HepG2 (cell line): ENCODE measurements around the gene MIF4GD. TPM values are rescaled to one million over a fixed set of nuclear protein-coding genes. Genes with fewer than 3 reads are reported as not detected.

Experiments used
- ATAC-seq: fragments of 200-7000 bp; cut with Tn5 transposase; 3 replicates; pipeline ENCODE4 v1.9.1; 2020; ENCODE audit warnings: mild to moderate bottlenecking, moderate library complexity
- BruUV-seq: library from RNA; stranded (reverse); fragments of 400-500 nt; replicated peaks from 2 replicates; lab custom pipeline; 2021; lab: Mats Ljungman, UMichigan
- CTCF ChIA-PET: fragments of 300-600 bp; formaldehyde crosslinking; extraction: SDS; loops from one replicate; lab custom pipeline; 2021; ENCODE audit warnings: low total read pairs, inconsistent platforms, low intra/inter-chr PET ratio; lab: Yijun Ruan, JAX
- POLR2A ChIA-PET: fragments of 350-600 bp; sonication (Branson Sonifier 250); formaldehyde crosslinking; loops from one replicate; lab custom pipeline; 2020; ENCODE audit warnings: antibody characterized with exemption, inconsistent platforms; lab: Yijun Ruan, JAX
- DNase-seq: peaks from one replicate; pipeline ENCODE4 v3.0.0-alpha.2; 2015; ENCODE audit warnings: low spot score
- FAIRE-seq: peaks from 3 replicates; lab custom pipeline; 2011; peaks lifted over from hg19 to GRCh38; lab: Jason Lieb, UNC
- H2AFZ ChIP-seq: one replicate; pipeline ENCODE4 v1.6.1; 2011; ENCODE audit warnings: low read length, inconsistent platforms
- H3K27ac ChIP-seq: fragments of 300-600 bp; 3 replicates; pipeline ENCODE4 v1.8.0; 2011; ENCODE audit warnings: mixed run types, mild to moderate bottlenecking, mixed read lengths, low read length, inconsistent platforms; ENCODE audit not compliant: insufficient read depth; ENCODE audit errors: extremely low read length
- H3K27me3 ChIP-seq, 2 experiments: fragments of 200-600 bp in 1 of 2; 2 replicates in 1 of 2; 3 replicates in 1 of 2; pipeline versions ENCODE4 v1.6.0 to v1.8.0; 2011; ENCODE audit warnings: low read length in 2 of 2, mild to moderate bottlenecking in 2 of 2, moderate library complexity in 2 of 2, inconsistent platforms in 1 of 2; ENCODE audit not compliant: insufficient read depth in 2 of 2, control insufficient read depth in 1 of 2
- H3K36me3 ChIP-seq, 2 experiments: fragments of 200-600 bp in 1 of 2; replicated peaks in 1 of 2; 2 replicates in 1 of 2; 3 replicates in 1 of 2; pipeline versions ENCODE4 v1.5.1 to v1.8.0; 2011; ENCODE audit warnings: low read length in 2 of 2, inconsistent platforms in 1 of 2; ENCODE audit not compliant: insufficient read depth in 2 of 2, control insufficient read depth in 1 of 2
- H3K4me1 ChIP-seq: 2 replicates; pipeline ENCODE4 v1.5.1; 2012; ENCODE audit warnings: low read length, inconsistent platforms; ENCODE audit not compliant: insufficient read depth
- H3K4me2 ChIP-seq: 2 replicates; pipeline ENCODE4 v1.6.0; 2011; ENCODE audit warnings: low read depth, low read length, inconsistent platforms
- H3K4me3 ChIP-seq, 3 experiments: fragments of 200-600 bp in 1 of 3; sonication (generic), shearing (Covaris generic) in 1 of 3; replicated peaks in 1 of 3; 2 replicates each; pipeline ENCODE4 v1.5.1; 2011 to 2016; ENCODE audit warnings: low read length in 3 of 3, inconsistent platforms in 2 of 3, low read depth in 2 of 3, mild to moderate bottlenecking in 2 of 3, control low read depth in 1 of 3, mixed read lengths in 1 of 3; ENCODE audit not compliant: insufficient read depth in 1 of 3
- H3K79me2 ChIP-seq: one replicate; pipeline ENCODE4 v1.6.1; 2011; ENCODE audit warnings: low read length, inconsistent platforms; ENCODE audit not compliant: insufficient read depth
- H3K9ac ChIP-seq: 2 replicates; pipeline ENCODE4 v1.6.0; 2011; ENCODE audit warnings: mild to moderate bottlenecking, low read depth, low read length, inconsistent platforms; ENCODE audit not compliant: insufficient read depth
- H3K9me3 ChIP-seq: 2 replicates; pipeline ENCODE4 v1.5.1; 2012; ENCODE audit warnings: mild to moderate bottlenecking, low read length
- H4K20me1 ChIP-seq: 2 replicates; pipeline ENCODE4 v1.6.0; 2011; ENCODE audit warnings: inconsistent platforms, mild to moderate bottlenecking, low read length, moderate library complexity; ENCODE audit not compliant: insufficient read depth
- ARID2 ChIP-seq: sonication (generic); formaldehyde crosslinking; IDR thresholded peaks from 2 replicates; pipeline ENCODE4 v1.8.1; 2022; ENCODE audit warnings: mild to moderate bottlenecking, missing genetic modification reagents, borderline replicate concordance
- CTCF ChIP-seq: sonication (generic); formaldehyde crosslinking; IDR thresholded peaks from 2 replicates; pipeline ENCODE4 v1.5.0; 2020; ENCODE audit warnings: mild to moderate bottlenecking, missing genetic modification reagents, moderate library complexity
- DZIP1 ChIP-seq: sonication (generic); formaldehyde crosslinking; IDR thresholded peaks from 2 replicates; pipeline ENCODE4 v1.5.0; 2020; ENCODE audit warnings: mild to moderate bottlenecking, missing genetic modification reagents
- STAG1 ChIP-seq: sonication (generic); formaldehyde crosslinking; IDR thresholded peaks from 2 replicates; pipeline ENCODE4 v1.4.0; 2020; ENCODE audit warnings: missing genetic modification reagents
- ZNF12 ChIP-seq: sonication (generic); formaldehyde crosslinking; IDR thresholded peaks from 2 replicates; pipeline ENCODE4 v1.5.0; 2020; ENCODE audit warnings: missing genetic modification reagents
- ZNF878 ChIP-seq: sonication (generic); formaldehyde crosslinking; IDR thresholded peaks from 2 replicates; pipeline ENCODE4 v1.8.1; 2023; ENCODE audit warnings: mild to moderate bottlenecking, missing genetic modification reagents, moderate library complexity
- WGBS: methylation state at CpG from one replicate; pipeline ENCODE4 v1.1.6; 2017; ENCODE audit warnings: low lambda C conversion rate; 5-methylcytosine and 5-hydroxymethylcytosine counted together
- in situ Hi-C: cut with HindIII; loops from 2 replicates; pipeline ENCODE4 v1.10.0; 2017; ENCODE audit warnings: low pct_unique_long_range_greater_than_20kb; ENCODE audit not compliant: extremely low pct_ligation_motif_present
- intact Hi-C: fragments of 100-400 bp; cut with micrococcal nuclease; formaldehyde crosslinking; loops from one replicate; pipeline ENCODE4 v1.10.0; 2022; ENCODE audit not compliant: unreplicated experiment
- polyA plus RNA-seq, 8 experiments: library from polyadenylated mRNA; depleted of rRNA in 3 of 8; stranded (reverse) in 7 of 8; unstranded in 1 of 8; fragments of >200 nt; fragmentation: Illumina TruSeq in 4 of 8; extraction: Trizol in 4 of 8; gene quantifications; 2 replicates each; pipeline versions ENCODE4 v1.2.1 to v1.2.3, GENCODE V29; 2011 to 2016; ENCODE audit warnings: low read depth in 4 of 8, missing spikeins in 1 of 8, mixed read lengths in 1 of 8; ENCODE audit not compliant: insufficient read depth in 1 of 8
- total RNA-seq, 5 experiments: library from RNA; depleted of rRNA; stranded (reverse); fragments of >200 nt; fragmentation: Illumina TruSeq; extraction: Trizol; gene quantifications; 2 replicates each; pipeline ENCODE4 v1.2.3, GENCODE V29; 2016; ENCODE audit warnings: low read depth in 1 of 5

The MIF4GD gene
- total and polyA plus RNA-seq, 2 of the 13 experiments (the other 11 are each of a cell fraction or from before 2014, with no cell fraction given) = 14.0 to 28.0 TPM

DNA sequence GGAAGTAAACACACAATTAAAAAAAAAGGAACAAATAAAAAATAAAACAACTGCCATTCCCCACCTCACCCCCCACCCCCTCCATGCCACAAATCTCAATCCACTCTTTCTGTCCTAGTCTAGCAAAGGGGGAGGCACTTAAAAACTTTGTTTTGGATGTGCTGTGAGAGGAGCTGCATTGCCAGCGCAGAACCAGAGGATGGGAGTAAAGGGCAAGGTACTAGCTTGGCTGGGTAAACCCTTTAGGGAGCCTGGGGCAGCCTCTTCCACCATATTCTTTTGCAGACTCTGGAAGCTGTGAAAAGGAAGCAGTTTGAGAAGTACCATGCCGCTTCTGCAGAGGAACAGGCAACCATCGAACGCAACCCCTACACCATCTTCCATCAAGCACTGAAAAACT is 8.0 kb downstream of the MIF4GD start:
- Histone ChIP-seq H2AFZ (no peak overlapping the region), H3K4me1 (peaks cover 54% of the 10 kb centered on the region), H3K27me3 (no peaks in the 10 kb centered on the region; a peak in 1 of 5 replicates), H3K9ac (peak overlapping the region; percentile 98), H3K4me3 (peak overlapping the region; percentile 72 to 89 (median 77); a peak in 4 of 6 replicates), H4K20me1 (no peaks in the 10 kb centered on the region), H3K27ac (no peak overlapping the region), H3K9me3 (no peaks in the 10 kb centered on the region), H3K79me2 (peaks cover 51% of the 10 kb centered on the region), H3K36me3 (peaks cover 13 to 29% of the 10 kb centered on the region in 2 experiments), H3K4me2 (peak overlapping the region; percentile 95)
- FAIRE-seq = no peak
- DNase-seq = no peak
- TF ChIP-seq CTCF (CRISPR knock-in tag) (peak; percentile 57), STAG1 (CRISPR knock-in tag) (peak; percentile 59), ZNF12 (CRISPR knock-in tag) (no peak), ZNF878 (CRISPR knock-in tag) (no peak), DZIP1 (CRISPR knock-in tag) (no peak), ARID2 (CRISPR knock-in tag) (no peak)
- no peak for ATAC-seq
- ChIA-PET POLR2A (interaction anchor here (1.0 to 3.7 kb wide), 5 partner anchors 26 to 390 kb away, joined by 3 to 43 read pairs (median 3); partner anchors contain the start of genes GRB2, NUP85 and SLC25A19), CTCF (interaction anchor here (1.1 kb wide), 1 partner anchor 150 kb away, joined by 7 read pairs; no protein-coding TSS in a partner anchor)
- no TSS peak for BruUV-seq
- in situ Hi-C loops (no loop called here), intact Hi-C loops (loop anchor here (1.0 kb wide), 1 partner anchor 149 kb away; no protein-coding TSS in a partner anchor)
- WGBS = 94% methylated on average over 4 of the region's 4 CpGs
